Stimulated activated CD8-positive, alpha-beta memory T cell treated with anti-CD3 and anti-CD28 coated beads, Interleukin-4, amount 100 ng/mL, for 24 hours (primary cell): ENCODE data around the gene PSMB1.

ENCODE experiments used
- DNase-seq: peaks from one replicate; pipeline ENCODE4 v3.0.0-alpha.2; 2020; ENCODE audit warnings: low read depth

The PSMB1 gene

DNA sequence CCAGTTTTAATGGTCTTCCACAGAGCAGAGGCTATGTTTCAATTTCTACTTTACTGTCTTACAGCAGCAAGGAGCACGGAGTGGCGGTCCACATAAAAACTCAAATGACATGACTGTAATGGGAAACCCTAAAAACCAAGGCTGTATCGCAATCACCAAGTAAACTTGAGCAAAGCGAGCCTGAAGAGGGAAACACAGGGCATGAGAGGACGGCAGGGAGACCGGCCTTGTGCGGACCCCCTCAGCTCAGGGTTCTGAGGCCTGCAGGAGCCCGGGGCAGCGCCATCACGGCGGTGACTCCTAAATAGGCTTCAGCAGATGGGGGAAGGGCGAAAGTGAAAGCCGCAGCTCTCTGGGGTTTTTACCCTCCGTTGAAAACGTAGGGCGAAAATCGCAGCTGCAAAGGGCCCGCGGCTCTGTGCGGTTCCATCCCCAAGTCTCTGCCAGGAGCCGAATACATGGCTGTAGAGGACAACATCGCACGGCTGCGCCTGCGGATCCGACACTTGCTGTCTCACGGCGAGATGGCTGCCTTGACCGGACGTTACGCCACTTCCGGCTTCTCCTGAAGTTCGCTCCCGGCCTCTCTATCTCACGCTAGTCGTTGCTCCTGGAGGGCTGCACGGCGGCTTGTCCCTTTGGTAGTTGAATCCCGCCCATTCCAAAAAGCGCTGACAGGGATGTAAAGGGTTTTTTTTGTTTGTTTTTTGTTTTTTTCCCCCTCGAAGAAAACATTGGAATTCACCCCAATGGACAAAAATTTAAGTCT is at the start of gene PSMB1:
TSS of gene PSMB1 (minus strand) at position 543 of the 769 bp plus-strand sequence. CDS start at position 478, 65 bp downstream.
- DNase-seq: peak; percentile 75

DNA sequence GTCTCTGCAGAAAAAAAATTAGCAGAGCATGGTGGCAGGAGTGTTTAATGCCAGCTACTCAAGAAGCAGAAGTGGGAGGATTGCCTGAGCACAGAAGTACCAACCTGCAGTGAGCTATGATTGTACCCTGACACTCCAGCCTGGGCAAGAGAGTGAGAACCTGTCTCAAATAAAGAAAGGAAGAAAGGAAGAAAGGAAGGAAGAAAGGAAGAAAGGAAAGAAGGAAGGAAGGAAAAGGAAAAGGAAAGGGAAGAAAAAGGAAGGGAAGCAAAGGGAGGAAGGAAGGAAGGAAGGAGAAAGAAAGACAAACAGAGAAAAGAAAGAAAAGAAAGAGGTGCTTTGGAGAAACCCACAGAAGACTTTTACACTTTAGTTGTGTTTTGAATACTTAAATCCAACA is 44.2 kb upstream of the PSMB1 start:
- DNase-seq: no peak

DNA sequence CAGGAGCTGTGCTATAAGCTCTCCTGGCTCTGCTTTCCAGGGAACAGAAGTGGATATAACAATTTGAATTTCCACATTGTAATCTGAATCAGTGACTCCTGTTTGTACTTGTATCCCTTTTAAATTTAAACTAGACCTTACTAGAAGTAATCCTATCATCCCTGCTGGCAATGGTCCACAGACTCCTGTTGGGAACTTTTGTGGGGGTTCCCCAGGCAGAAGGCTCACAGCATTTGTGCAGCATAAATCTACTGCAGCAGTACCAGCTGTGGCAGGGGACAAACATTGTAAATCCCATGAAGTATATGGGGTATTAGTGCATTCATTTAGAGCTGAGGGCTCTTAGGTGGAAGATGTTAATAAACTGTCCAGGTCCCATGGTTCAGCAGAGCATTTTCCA is 43.3 kb upstream of the PSMB1 start:
- DNase-seq: no peak

DNA sequence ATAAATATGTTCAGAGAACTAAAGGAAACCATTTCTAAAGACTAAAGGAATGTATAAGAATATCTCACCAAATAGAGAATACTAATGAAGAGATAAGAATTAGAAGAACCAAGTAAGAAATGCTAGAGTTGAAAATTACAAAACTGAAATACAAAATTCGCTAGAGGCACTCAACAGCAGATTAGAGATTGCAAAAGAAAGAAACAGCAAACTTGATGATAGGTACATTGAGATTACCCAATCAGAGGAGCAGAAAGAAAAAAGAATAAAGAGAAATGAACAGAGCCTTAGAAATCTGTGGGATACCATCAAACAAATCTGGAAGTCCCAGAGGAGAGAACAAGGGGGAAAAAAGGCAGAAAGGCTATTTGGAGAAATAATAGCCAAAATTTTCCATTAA is 37.6 kb upstream of the PSMB1 start:
- DNase-seq: no peak

DNA sequence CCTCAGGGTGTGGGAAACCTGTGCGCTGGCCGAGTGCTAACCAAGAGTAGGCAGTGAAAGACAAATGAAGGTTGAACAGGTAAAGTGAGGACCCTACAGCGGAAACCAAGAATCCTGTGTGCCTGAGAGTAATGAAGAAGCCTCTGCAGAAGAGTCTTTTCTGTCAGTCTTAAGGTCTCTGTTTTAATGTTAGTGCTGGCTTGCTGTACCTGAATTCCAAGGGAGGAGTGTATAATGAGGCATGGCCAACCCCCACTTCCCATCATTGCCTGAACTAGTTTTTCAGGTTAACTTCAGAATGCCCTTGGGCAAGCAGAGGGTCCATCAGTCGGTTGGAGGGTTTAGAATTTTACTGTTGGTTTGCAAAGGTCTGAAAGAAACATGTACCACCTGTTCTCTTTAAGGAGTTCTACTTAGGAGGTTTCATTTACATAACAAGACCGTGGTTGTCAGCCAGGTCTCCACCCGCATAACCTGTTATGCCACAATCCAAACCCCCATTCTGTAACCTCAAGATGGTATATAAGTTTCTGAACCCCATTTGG is 31.9 kb upstream of the PSMB1 start:
- DNase-seq: no peak

DNA sequence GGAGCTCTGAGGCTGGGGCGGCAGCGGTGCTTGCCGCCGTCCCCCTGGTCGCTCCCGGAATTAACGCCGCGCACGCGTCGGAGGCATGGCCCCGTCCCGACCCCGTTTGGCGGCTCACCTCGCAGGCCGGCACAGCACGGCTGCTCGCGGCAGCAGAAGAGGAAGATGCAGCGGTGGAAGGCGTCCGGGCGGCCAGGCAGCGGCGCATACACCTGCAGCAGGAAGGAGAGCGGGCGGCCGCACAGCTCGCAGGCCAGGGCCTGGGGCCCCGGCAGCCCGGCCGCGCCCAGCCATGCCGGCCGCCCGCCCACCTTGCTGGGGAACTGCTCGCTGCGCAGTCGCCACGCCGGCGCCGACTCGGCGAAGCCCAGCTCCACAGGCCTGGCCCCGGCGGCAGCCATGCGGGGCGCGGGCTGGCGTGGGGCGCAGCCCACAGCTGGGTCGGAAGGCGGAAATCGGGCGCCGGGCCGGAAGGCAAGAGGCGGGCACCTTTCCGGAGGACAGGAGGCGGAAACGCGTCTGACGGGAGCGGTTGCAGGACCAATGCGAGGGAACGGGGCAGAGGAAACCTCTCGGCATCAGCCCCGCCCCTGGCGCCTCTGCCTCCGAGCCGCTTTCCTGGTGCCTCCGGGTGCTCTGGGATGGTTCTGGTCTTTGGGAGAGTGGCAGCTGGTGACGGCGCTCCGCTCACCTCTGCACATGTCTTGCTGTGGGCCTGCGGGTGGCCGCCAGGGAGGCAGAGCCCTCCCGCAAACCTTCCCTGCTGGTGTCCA is 31.3 kb upstream of the PSMB1 start, which contains the start of gene PDCD2:
TSS of gene PDCD2 (minus strand) at position 457 of the 773 bp plus-strand sequence. CDS start at position 401, 56 bp downstream.
- peak; percentile 89 for DNase-seq

DNA sequence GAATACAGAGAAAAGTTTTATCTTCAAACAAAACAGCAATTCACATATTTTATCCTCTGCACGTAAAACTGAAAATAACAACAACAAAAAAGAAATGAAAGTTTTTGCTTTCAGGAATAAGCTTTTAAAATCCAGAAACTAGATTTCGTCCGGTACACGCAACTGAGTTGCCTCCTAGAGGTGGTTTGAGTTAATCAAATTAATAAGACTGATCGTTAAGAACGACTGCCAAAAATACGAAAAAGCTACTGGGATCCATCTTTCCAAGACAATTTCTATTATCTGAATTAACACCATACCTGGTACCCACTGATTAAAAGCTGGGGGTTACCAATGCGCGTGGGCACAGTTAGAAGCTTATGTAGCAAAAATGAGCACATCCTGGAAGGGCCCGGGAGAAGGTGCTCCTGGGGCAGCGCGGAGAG is 30.7 kb upstream of the PSMB1 start:
- no peak for DNase-seq

DNA sequence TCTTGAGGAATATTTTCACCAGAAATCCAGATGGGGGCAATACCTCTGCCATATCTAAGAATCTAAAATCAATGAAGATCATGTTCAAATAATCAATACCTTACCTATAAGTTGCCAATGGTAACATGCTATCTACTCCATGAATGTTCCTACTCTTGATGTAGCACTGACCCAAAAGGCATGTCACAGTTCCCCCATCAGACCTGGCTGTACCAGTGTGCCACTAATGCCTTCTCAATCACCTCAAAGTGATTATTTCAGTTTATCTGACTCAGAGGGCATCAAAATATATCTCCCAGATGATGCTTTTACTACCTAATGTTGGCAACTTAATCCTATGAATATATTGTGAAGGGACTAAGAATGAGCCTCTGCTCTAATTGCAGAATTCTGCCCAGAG is 25.8 kb upstream of the PSMB1 start:
- DNase-seq: no peak

DNA sequence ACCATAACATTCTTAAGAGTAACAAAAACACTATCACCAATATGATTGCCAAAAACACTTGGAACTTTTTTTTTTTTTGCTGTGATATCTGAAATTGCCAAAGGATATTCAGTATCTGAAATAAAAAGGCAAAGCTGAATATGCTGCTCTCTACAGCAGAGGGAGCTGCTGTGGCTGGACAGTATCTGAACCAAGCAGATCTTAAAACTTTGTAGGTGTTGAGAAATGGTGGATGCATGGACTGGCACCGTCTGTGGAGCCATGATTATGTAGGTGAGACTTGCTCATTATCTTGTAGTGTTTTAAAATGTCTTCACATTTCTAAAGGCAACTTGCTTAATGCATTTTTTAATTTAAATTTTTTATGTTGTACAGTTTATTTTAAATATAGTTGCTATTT is 22.1 kb upstream of the PSMB1 start:
- no peak for DNase-seq

DNA sequence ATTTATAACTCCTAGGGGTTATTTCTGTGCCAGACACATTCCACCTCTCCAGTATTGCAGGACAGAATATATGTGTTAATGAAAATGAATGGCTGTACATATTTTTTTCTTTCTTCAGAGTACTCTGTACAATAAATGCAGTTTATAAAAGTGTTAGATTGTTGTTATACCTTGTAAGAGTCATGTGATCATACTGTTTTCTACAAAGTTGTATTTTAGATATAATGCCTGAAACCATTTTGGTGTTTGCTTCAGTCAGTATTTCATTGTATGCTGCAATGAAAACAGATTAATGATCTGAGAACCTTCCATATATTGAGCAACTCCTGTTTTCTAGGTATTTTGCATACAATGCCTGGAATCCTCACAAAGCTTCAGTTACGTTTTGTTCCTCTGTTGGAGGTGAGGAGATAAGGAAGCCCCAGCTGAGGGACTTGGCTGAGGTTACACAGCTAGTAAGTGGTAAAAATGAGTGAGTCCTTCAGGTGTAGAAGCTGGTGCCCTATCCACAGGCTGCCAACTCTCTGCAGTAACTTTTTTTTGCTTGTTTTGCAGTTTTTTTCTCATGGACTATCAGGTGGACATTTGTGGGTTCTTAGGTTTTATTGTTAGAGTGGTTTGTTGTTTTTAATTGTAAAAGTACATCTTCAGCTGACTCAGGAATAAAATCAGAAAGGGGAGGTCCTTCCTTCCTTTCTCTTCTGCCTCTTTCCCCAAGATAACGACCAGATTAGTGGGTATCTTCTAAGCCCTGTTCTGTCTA is 19.8 kb upstream of the PSMB1 start:
- DNase-seq: no peak

DNA sequence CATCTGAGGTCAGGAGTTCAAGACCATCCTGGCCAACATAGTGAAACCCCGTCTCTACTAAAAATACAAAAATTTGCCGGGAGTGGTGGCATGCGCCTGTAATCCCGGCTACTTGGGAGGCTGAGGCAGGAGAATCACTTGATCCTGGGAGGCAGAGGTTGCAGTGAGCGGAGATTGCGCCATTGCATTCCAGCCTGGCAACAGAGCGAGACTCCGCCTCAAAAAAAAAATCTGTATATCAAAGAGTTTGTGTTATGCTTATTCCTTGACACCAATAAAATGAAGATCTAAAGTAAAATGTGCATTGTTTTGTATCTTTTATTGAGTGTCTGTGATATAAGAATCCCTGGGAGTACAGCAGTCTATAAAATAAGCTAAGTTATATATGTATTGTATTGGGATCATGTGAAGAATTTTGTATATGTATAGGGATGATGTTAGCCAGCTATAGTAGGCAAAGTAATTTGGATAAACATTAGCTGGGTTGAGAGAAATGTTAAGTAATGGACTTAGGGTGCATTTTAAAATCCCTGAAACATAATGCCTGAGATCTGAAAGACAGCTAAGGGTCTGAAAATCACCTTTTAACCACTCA is 11.9 kb upstream of the PSMB1 start:
- no peak for DNase-seq

DNA sequence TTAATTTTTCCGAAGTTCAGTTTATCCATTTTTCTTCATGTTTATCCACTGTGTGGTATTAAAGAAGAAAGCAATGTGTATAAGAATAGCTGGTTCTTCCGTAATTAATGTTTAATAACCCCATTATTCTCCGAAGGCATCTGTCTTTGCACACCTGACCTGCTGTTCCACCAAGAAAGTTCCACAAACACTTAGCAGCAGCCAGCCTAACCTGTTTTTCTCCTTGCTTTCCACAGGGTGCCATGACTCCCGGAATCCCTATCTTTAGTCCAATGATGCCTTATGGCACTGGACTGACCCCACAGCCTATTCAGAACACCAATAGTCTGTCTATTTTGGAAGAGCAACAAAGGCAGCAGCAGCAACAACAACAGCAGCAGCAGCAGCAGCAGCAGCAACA is 8.4 kb upstream of the PSMB1 start:
- no peak for DNase-seq

DNA sequence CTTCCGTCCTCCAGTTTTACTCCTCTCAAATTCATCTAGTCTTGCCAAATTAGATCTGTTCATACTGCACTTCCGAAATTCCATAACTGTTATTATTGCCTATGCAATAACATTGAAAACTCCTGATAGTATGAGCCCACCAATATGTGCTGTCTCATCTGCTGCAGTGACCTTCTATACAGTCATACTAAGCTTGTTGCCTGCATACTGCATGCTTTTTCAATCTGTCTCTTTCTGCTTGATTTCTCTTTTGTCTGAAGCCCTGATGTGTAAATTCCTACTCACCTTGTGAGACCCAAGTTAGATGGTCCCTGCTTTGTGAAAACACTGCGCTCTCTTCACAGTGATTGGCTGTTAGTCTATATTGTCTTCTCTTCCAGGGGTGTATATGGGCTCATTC is 2.2 kb upstream of the PSMB1 start:
- DNase-seq: no peak

DNA sequence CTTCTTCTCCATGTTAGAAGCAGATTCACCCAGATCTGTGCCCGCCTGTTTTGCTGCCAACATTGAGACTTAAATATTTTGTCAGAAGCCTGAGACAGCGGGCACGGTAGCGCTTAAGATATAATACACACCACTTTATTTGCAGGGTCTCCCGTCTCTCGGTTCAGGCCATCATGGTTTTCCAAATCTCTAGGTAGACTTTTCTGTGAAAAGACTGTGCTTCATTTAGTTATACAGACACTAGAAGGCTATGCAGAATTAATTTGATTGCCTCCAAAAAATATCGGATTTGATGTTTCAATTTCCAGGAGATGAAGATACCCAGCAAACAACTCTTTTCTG is 1.7 kb upstream of the PSMB1 start:
- DNase-seq: no peak

DNA sequence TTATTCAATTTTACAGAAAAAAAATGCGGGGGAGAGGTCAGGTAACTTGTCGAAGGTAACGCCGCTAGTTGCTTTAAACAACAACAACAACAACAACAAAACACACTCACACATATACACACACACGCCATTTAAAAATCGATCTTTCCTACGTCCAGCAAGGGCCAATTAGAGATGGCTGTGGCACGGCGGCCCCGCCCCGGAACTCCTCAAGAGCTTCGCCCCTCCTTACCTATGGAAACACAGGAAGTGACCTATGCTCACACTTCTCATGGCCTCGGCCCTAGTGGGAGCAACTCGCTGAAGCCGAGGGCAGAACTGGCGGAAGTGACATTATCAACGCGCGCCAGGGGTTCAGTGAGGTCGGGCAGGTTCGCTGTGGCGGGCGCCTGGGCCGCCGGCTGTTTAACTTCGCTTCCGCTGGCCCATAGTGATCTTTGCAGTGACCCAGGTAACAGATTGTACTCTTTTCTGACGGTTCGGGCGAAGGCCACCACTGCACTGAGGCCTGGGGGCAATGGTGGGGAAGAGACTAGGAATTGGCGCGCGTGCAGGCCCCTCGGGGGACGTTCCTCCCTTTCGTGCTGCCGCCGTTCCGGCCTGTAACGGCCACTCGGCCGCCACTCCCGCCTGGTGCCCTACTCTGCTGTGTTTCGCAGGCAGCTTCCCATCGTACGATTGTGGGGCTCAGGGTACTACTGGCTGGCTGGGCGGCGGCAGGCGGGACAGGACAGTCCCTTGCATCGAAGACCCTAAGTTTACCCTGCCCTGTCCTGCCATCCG is 1.1 kb upstream of the PSMB1 start, which contains the start of gene TBP:
TSS of gene TBP (plus strand) at position 357 of the 783 bp plus-strand sequence. CDS start 2,661 bp downstream, outside the sequence.
- DNase-seq: peak; percentile 94

DNA sequence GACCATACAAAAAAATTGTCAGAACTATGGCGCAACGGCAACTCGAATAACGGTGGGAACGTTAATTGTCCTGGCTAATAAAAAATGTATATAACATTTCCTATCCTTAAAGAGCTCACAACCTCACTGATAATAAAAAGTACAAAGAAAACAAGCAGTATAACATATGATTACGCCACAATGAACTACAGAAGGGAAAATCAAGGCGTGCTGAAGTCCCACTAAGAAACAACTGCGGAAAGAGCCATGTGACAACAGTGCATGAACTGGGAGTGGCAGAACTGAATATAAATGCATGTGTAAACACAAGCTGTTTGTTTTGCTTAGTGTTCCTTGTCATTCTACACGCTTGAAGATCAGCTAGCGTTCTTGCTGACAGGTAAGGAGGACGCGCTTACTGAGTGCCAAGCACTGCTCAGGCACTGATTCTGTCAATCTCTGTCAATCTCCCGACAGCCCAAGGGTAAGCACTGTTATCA is 466 bp upstream of the PSMB1 start:
- no peak for DNase-seq

DNA sequence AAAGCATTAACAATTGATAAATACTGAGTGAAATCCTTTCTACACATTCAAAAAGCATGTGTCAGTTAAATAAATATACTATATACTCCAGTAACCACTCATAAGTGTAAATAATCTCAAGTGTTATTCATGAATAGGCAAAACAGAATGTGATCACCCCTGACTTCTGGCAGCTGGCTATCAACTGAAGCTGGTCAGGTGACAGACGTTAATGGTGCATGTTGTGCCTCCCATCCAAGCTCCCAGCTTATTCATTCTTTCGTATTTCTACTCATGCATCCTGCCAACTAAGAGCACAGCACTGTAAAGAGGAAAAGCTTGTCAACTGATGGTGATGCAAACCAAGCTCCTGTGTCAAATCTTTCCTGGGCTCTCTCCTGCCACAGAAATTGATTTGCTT is 7.7 kb downstream of the PSMB1 start:
- no peak for DNase-seq

DNA sequence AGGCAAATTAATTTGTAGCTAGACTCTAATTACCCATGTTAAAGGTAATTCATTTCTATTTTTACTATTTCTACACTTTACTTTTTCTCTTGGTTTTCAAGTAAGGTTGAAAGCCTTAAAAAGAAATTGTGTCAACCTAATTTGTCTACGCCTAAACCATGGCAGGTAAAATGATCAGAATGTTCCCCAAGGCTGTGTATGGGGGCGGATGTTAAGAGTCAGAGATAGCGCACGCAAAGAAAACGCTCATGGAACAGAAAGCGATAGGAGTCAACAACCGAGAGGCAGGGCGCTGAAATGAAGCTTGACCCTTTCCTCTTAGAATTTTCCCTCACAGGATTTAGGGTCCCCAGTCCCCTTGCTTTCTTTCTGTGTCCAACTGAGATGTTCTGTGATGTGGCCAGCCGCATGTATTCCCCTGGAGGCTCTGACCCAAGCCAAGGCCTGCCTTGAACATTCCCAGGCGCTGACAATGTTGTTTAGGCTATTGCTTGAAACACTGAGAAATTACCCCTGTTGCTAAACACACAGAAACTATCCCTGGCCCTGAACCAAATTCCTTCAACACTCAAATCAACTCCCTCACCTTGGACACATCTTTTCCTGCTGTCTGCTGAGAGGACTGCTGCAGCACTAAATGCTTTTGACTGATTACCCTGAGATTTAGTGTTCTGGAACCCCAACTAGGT is 10.9 kb downstream of the PSMB1 start:
- no peak for DNase-seq

DNA sequence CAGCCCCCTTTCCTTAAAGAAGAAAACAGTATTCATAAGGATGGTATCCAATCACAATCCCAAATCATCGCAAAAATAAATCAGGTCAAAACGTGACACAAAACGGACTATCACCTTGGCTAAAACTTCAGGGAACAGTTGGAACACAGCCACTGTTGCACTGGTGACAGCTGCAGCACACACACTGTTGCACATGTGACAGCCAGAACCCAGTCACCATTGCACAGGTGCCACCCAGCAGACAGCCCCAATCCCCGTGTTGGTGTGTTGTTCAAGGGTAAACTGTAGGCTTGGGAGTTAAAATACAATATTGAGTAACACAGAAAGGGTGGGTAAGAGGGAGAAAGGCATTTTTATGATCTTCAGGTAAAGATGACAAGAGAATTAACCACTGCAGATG is 15.8 kb downstream of the PSMB1 start:
- DNase-seq: no peak

DNA sequence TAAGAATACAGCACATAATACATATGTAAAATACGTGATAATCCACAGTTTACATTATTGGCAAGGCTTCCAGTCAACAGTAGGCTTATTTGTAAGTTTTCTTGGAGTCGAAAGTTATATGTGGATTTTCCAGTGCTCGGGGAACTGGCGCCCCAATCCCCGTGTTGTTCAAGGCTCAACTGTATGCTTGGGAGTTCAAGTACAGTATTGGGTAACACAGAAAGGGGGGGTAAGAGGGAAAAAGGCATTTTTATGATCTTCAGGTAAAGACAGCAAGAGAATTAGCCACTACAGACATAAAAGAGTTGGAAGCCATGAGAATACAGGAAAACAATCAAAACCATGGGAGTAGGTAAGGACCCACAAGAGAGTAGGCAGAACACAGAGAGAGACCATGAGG is 16.4 kb downstream of the PSMB1 start:
- DNase-seq: no peak
